ENCODE results near the gene SLIT3. TPM values are rescaled to one million over a fixed set of nuclear protein-coding genes. Genes with fewer than 3 reads are reported as not detected.
A peak's percentile ranks its signal among the peaks of the same experiment; 100 is the strongest.

The SLIT3 gene
- total and polyA plus RNA-seq, 4 donors, result 18.1 to 22.5 (median 19.5) TPM

DNA sequence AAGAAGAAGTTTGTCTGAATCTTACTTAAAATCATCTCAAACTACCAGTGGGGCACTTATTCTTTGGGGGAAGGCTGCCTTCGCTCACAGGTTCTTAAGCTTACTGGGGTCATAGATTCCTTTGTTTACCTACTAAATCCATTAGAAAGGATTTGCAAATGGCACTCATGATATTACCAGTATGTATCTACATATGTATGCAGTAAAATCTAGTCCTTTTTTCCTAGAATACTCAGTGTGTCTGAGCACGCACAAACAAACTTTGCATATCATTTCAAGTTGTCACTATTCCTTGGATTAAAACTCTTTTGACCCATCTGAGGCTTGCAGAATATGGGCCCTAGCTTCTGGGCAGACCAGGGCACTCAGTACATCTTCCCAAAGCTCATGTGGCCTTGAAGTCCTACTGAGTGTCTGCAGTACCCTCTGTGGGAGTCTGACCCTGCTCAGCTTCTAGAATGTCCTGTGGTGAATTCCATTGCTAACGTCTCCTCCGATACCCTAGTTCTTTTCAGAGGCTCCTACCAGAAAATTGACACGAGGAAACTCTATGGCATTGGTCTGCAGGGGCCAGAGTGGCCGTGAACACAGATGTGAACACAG, 297.9 kb downstream of the SLIT3 start:
- DNase-seq (ENCODE audit: low read depth in 4 of 6, low spot score in 6 of 6), result no peak
- H3K4me3 ChIP-seq (ENCODE audit: low read depth, low read length), result no peak overlapping the region
- H3K9me3 ChIP-seq (ENCODE audit: control insufficient read depth, insufficient read depth, low read length), result no peaks in the 10 kb centered on the region
- peaks cover 6% of the 10 kb centered on the region for H3K27me3 ChIP-seq (ENCODE audit: control insufficient read depth, insufficient read depth, low read length)
- no peak overlapping the region for H3K27ac ChIP-seq (ENCODE audit: low read depth, low read length)
- no peaks in the 10 kb centered on the region for H3K36me3 ChIP-seq (ENCODE audit: control insufficient read depth, insufficient read depth, low read length)
- peaks cover 12% of the 10 kb centered on the region for H3K4me1 ChIP-seq (ENCODE audit: control insufficient read depth, insufficient read depth, low read length)
- 75% methylated on average over 5 of the region's 6 CpGs for WGBS (ENCODE audit: insufficient coverage)

DNA sequence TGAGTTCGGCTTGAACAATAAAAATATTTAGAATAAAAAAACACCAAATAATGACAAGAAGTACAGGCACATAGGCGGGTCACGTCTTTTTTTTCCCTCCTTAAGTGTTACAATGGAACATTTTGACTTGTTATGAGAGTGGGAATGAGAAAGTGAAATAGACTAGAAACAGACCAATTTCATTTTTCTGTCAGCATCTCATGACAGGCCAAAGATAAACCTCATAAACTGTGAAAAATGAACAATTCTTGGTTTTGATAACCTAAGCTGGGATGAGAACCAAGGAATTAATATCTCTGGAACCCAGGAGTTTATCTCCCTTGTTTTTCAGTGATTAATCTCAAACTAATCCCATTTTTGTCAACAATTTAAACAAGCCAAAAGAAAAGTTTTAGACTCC, 299.5 kb downstream of the SLIT3 start:
- peaks cover 12% of the 10 kb centered on the region for H3K4me1 ChIP-seq (ENCODE audit: control insufficient read depth, insufficient read depth, low read length)
- no peaks in the 10 kb centered on the region for H3K9me3 ChIP-seq (ENCODE audit: control insufficient read depth, insufficient read depth, low read length)
- H3K36me3 ChIP-seq (ENCODE audit: control insufficient read depth, insufficient read depth, low read length), result no peaks in the 10 kb centered on the region
- no peak for DNase-seq (ENCODE audit: low read depth in 4 of 6, low spot score in 6 of 6)
- WGBS (ENCODE audit: insufficient coverage), result no CpG with 5 or more reads among the region's 3 CpGs
- peaks cover 6% of the 10 kb centered on the region for H3K27me3 ChIP-seq (ENCODE audit: control insufficient read depth, insufficient read depth, low read length)
- no peak overlapping the region for H3K4me3 ChIP-seq (ENCODE audit: low read depth, low read length)
- no peak overlapping the region for H3K27ac ChIP-seq (ENCODE audit: low read depth, low read length)

DNA sequence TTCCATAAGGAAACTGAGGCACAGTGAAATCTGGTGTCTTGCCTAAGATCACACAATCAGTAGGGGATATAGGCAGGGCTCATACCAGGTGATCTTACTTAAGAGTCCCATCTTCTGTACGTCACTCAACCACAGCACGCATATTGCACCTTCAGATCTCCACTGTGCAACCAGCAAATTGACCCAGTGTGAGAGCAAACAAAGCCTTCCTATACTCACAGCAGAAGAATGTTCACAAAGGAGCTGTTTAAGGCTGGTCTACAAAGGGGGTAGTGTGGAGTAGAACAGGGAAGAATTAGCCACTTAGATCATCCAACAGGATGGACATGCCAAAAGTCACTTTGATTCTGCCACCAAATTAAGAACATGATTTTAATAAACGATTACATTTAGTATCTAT, 305.9 kb downstream of the SLIT3 start:
- peak in 1 of 6 donors; percentile 24 for DNase-seq (ENCODE audit: low read depth in 4 of 6, low spot score in 6 of 6)
- WGBS (ENCODE audit: insufficient coverage), result 80% methylated on average over 1 of the region's 3 CpGs

DNA sequence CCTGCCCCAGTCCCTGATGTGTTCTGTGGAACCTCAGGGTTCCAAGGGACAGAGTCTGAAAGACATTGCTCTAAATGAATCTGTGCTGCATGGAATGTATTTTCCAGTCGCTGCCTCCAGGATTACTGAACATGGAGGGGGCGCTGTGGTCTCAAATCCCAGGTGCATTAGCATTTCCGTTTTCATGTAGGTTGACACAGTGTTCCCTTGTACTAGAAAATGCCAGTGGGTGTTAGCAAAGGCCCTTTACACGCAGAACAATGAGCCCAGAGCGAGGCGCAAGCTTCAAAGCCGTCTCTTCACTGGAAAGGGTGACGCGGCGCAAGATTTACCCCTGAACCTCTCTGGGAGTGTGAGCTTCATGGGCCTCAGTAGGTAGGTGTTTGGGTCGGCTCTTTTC, 308.3 kb downstream of the SLIT3 start:
- peak in 2 of 6 donors; percentile 56 to 67 for DNase-seq (ENCODE audit: low read depth in 4 of 6, low spot score in 6 of 6)
- no peaks in the 10 kb centered on the region for H3K36me3 ChIP-seq (ENCODE audit: control insufficient read depth, insufficient read depth, low read length)
- no peaks in the 10 kb centered on the region for H3K9me3 ChIP-seq (ENCODE audit: control insufficient read depth, insufficient read depth, low read length)
- H3K27ac ChIP-seq (ENCODE audit: low read depth, low read length), result no peak overlapping the region
- H3K4me3 ChIP-seq (ENCODE audit: low read depth, low read length), result no peak overlapping the region
- H3K4me1 ChIP-seq (ENCODE audit: control insufficient read depth, insufficient read depth, low read length), result peaks cover 13% of the 10 kb centered on the region
- H3K27me3 ChIP-seq (ENCODE audit: control insufficient read depth, insufficient read depth, low read length), result peaks cover 18% of the 10 kb centered on the region
- WGBS (ENCODE audit: insufficient coverage), result 58% methylated on average over 9 of the region's 11 CpGs

More for the DNA sequence above, 305.9 kb downstream of the SLIT3 start:
- peaks cover 13% of the 10 kb centered on the region for H3K4me1 ChIP-seq (ENCODE audit: control insufficient read depth, insufficient read depth, low read length)
- H3K27me3 ChIP-seq (ENCODE audit: control insufficient read depth, insufficient read depth, low read length), result peaks cover 6% of the 10 kb centered on the region
- no peak overlapping the region for H3K4me3 ChIP-seq (ENCODE audit: low read depth, low read length)
- H3K9me3 ChIP-seq (ENCODE audit: control insufficient read depth, insufficient read depth, low read length), result no peaks in the 10 kb centered on the region
- no peaks in the 10 kb centered on the region for H3K36me3 ChIP-seq (ENCODE audit: control insufficient read depth, insufficient read depth, low read length)
- H3K27ac ChIP-seq (ENCODE audit: low read depth, low read length), result no peak overlapping the region

DNA sequence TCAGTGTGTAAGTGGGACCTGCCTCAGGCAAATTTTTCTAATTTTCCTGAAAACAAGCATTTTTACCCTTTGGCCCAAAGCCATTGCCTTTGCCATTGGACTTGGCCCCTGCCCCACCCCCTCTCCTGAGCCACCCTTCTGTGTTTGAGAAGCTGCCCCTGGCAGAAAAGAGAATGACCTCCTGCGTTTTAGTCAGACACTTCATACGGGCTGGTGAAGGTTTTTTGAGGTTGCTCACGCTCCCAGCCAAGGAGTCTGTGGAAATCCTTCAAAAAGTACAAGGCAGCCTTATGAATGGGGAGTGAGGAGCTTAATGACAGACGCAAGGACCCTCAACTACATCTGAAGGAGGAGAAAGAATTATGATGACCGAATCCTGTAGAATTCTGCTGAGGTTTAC, 308.9 kb downstream of the SLIT3 start:
- no peak overlapping the region for H3K4me3 ChIP-seq (ENCODE audit: low read depth, low read length)
- DNase-seq (ENCODE audit: low read depth in 4 of 6, low spot score in 6 of 6), result no peak
- no peaks in the 10 kb centered on the region for H3K36me3 ChIP-seq (ENCODE audit: control insufficient read depth, insufficient read depth, low read length)
- H3K9me3 ChIP-seq (ENCODE audit: control insufficient read depth, insufficient read depth, low read length), result no peaks in the 10 kb centered on the region
- no peak overlapping the region for H3K27ac ChIP-seq (ENCODE audit: low read depth, low read length)
- 88% methylated on average over 1 of the region's 5 CpGs for WGBS (ENCODE audit: insufficient coverage)
- H3K27me3 ChIP-seq (ENCODE audit: control insufficient read depth, insufficient read depth, low read length), result peaks cover 18% of the 10 kb centered on the region
- H3K4me1 ChIP-seq (ENCODE audit: control insufficient read depth, insufficient read depth, low read length), result peaks cover 13% of the 10 kb centered on the region

DNA sequence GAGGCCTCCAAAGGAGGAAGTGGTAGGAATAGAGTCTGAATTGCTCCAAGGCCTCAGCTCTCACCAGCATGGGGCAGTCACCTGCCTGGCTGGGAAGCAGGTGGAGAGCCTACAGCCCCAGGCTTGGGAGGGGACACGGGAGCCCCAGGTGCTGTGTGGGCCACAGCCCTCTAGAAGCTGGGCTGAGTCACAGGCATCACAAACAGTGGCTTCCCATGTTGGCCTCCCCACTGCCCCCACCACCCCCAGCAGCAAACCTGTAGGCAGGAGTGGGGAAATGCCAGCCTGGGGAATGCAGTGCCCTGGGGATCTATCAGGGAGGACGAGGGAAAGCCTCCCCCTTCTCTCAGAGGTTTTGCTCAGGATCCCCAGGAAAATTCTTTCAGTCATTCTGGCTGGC, 309.6 kb downstream of the SLIT3 start:
- H3K4me3 ChIP-seq (ENCODE audit: low read depth, low read length), result no peak overlapping the region
- peaks cover 18% of the 10 kb centered on the region for H3K27me3 ChIP-seq (ENCODE audit: control insufficient read depth, insufficient read depth, low read length)
- no peak for DNase-seq (ENCODE audit: low read depth in 4 of 6, low spot score in 6 of 6)
- H3K4me1 ChIP-seq (ENCODE audit: control insufficient read depth, insufficient read depth, low read length), result peaks cover 13% of the 10 kb centered on the region
- no CpG with 5 or more reads among the region's 2 CpGs for WGBS (ENCODE audit: insufficient coverage)
- H3K36me3 ChIP-seq (ENCODE audit: control insufficient read depth, insufficient read depth, low read length), result no peaks in the 10 kb centered on the region
- H3K27ac ChIP-seq (ENCODE audit: low read depth, low read length), result no peak overlapping the region
- no peaks in the 10 kb centered on the region for H3K9me3 ChIP-seq (ENCODE audit: control insufficient read depth, insufficient read depth, low read length)

DNA sequence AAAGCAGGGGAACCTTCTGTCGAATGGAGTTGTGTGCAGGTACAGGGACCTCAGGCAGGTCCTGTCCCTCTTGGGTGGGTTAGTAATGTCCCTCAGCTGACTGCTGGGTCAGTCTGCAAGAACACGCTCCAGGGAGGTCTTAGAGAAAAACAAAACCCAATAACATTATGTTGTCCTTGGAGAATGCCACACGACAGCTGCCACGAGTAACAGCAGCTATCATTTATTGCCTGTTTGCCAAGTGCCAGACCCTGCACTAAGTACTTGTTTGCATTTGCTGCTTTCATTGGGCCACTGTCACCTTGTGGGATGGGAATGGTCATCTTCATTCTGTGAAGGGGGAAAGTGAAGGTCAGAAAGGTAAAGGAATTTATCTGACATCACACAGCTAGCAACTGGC, 310.3 kb downstream of the SLIT3 start:
- Histone ChIP-seq H3K4me1 (ENCODE audit: control insufficient read depth, insufficient read depth, low read length) (peaks cover 13% of the 10 kb centered on the region), H3K9me3 (ENCODE audit: control insufficient read depth, insufficient read depth, low read length) (no peaks in the 10 kb centered on the region), H3K27me3 (ENCODE audit: control insufficient read depth, insufficient read depth, low read length) (peaks cover 20% of the 10 kb centered on the region), H3K36me3 (ENCODE audit: control insufficient read depth, insufficient read depth, low read length) (no peaks in the 10 kb centered on the region), H3K4me3 (ENCODE audit: low read depth, low read length) (no peak overlapping the region), H3K27ac (ENCODE audit: low read depth, low read length) (no peak overlapping the region)
- no peak for DNase-seq (ENCODE audit: low read depth in 4 of 6, low spot score in 6 of 6)
- WGBS (ENCODE audit: insufficient coverage), result 33% methylated on average over 1 of the region's 4 CpGs

DNA sequence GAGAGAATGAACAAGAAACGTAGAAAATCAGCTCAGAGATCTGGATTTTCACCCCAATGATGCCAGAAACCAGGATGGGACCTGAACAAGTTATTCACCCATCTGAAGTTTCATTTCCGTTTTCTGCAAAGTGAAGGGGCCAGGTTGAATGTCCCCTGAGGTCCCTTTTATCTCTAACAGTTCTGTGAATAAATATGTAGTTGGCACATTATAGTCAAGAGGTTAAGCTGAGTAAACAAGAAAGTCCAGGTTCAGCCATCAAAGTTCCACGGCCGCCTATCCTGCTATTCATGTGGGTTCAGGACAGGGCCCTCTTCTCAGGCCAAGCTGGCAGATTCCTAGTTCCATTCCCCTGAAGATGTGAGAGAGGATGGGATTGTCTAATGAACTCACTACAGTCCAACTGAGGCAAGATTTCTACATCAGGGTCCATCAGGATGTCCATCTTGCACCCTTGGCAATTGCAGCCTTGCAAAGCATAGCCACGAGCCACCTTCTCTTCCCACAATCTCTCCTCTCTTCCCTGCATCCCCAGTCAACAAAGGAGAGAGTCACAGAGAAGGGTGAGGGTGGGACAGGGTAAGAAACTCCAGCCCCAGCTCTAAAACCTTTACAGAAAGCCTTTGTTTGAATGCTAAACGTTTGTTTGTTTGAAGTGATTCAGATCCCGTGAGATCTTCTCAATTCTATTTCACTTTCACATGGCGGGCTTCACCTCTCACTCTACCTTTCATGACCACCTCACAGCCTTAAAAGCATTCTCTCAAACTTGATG, 311.0 kb downstream of the SLIT3 start:
- Histone ChIP-seq H3K9me3 (ENCODE audit: control insufficient read depth, insufficient read depth, low read length) (no peaks in the 10 kb centered on the region), H3K36me3 (ENCODE audit: control insufficient read depth, insufficient read depth, low read length) (no peaks in the 10 kb centered on the region), H3K27ac (ENCODE audit: low read depth, low read length) (no peak overlapping the region), H3K27me3 (ENCODE audit: control insufficient read depth, insufficient read depth, low read length) (peaks cover 20% of the 10 kb centered on the region), H3K4me1 (ENCODE audit: control insufficient read depth, insufficient read depth, low read length) (peaks cover 13% of the 10 kb centered on the region), H3K4me3 (ENCODE audit: low read depth, low read length) (no peak overlapping the region)
- no peak for DNase-seq (ENCODE audit: low read depth in 4 of 6, low spot score in 6 of 6)
- WGBS (ENCODE audit: insufficient coverage), result 100% methylated on average over 1 of the region's 8 CpGs

DNA sequence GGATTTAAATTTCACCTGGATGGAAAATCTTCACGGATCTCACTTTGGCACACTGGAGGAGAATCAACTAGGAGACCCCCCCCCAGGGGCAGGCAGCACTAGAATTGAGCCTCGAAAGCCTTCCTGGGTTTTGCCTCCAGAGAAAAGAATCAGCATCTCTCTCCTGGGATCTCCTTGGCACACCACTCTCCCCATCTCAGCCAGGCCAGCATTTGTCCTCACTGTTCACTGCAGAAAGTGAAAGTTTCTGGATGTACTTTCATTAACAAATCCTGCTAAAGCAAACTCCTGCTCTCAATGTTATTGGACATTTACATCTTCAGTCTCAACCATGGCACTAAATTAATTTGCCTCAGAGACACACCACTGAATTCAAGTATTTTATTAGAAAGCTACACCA, 312.2 kb downstream of the SLIT3 start:
- H3K27me3 ChIP-seq (ENCODE audit: control insufficient read depth, insufficient read depth, low read length), result peaks cover 20% of the 10 kb centered on the region
- H3K36me3 ChIP-seq (ENCODE audit: control insufficient read depth, insufficient read depth, low read length), result no peaks in the 10 kb centered on the region
- DNase-seq (ENCODE audit: low read depth in 4 of 6, low spot score in 6 of 6), result no peak
- peaks cover 13% of the 10 kb centered on the region for H3K4me1 ChIP-seq (ENCODE audit: control insufficient read depth, insufficient read depth, low read length)
- no peak overlapping the region for H3K27ac ChIP-seq (ENCODE audit: low read depth, low read length)
- whole genome bisulfite sequencing (ENCODE audit: insufficient coverage), result 80% methylated on average over 2 of the region's 2 CpGs
- H3K9me3 ChIP-seq (ENCODE audit: control insufficient read depth, insufficient read depth, low read length), result no peaks in the 10 kb centered on the region
- no peak overlapping the region for H3K4me3 ChIP-seq (ENCODE audit: low read depth, low read length)
